H1 (cell line): ENCODE results near the gene TMEM131L. TPM values are rescaled to one million over a fixed set of nuclear protein-coding genes. Genes with fewer than 3 reads are reported as not detected.
A peak's percentile ranks its signal among the peaks of the same experiment; 100 is the strongest.

Source experiments
- CTCF ChIA-PET: fragments of 300-600 bp; sonication (Branson Sonifier 250); formaldehyde crosslinking; loops from one replicate; lab custom pipeline; 2021; ENCODE audit not compliant: partially characterized antibody; lab: Charles Lee
- POLR2A ChIA-PET: fragments of 300-600 bp; sonication (Branson Sonifier 250); formaldehyde crosslinking; loops from one replicate; lab custom pipeline; 2021; ENCODE audit warnings: inconsistent platforms; ENCODE audit not compliant: partially characterized antibody; lab: Charles Lee
- DNase-seq, 2 experiments: peaks; one replicate each; pipeline versions ENCODE4 v3.0.0 to v3.0.0-alpha.2; 2010 to 2022; ENCODE audit warnings: low spot score in 2 of 2, low read depth in 1 of 2, mixed read lengths in 1 of 2
- FAIRE-seq: peaks from 2 replicates; lab custom pipeline; 2011; peaks lifted over from hg19 to GRCh38; lab: Jason Lieb, UNC
- H2AFZ ChIP-seq: 2 replicates; pipeline ENCODE4 v1.8.1; 2012; ENCODE audit warnings: low read length, inconsistent platforms
- H2AK5ac ChIP-seq: 2 replicates; pipeline ENCODE4 v1.6.1; 2013; ENCODE audit warnings: low read depth, low read length
- H2BK120ac ChIP-seq: replicated peaks from 2 replicates; pipeline ENCODE3; 2013; ENCODE audit warnings: low read depth, low read length, inconsistent platforms
- H2BK12ac ChIP-seq: 2 replicates; pipeline ENCODE4 v1.6.1; 2013; ENCODE audit warnings: low read depth, low read length
- H2BK15ac ChIP-seq: 2 replicates; pipeline ENCODE4 v1.6.1; 2013; ENCODE audit warnings: low read length
- H2BK20ac ChIP-seq: 2 replicates; pipeline ENCODE4 v1.6.1; 2013; ENCODE audit warnings: low read length
- H2BK5ac ChIP-seq: 2 replicates; pipeline ENCODE4 v1.6.1; 2013; ENCODE audit warnings: low read depth, low read length
- H3K14ac ChIP-seq: 2 replicates; pipeline ENCODE4 v1.6.1; 2013; ENCODE audit warnings: inconsistent platforms; ENCODE audit not compliant: insufficient read length
- H3K18ac ChIP-seq: 2 replicates; pipeline ENCODE4 v1.6.1; 2013; ENCODE audit warnings: low read length; ENCODE audit errors: extremely low read depth
- H3K23ac ChIP-seq: 2 replicates; pipeline ENCODE4 v1.6.1; 2013; ENCODE audit warnings: inconsistent platforms; ENCODE audit not compliant: insufficient read length
- H3K23me2 ChIP-seq: 2 replicates; pipeline ENCODE4 v1.6.1; 2013; ENCODE audit warnings: low read depth, low read length
- H3K27ac ChIP-seq: 2 replicates; pipeline ENCODE4 v1.6.1; 2011; ENCODE audit warnings: low read depth, low read length, inconsistent platforms
- H3K27me3 ChIP-seq, 4 experiments: replicated peaks in 1 of 4; 1 replicate in 1 of 4; 2 replicates in 3 of 4; pipeline versions ENCODE4 v1.6.1 to v1.8.1; 2011 to 2013; ENCODE audit warnings: low read length in 3 of 4, mild to moderate bottlenecking in 3 of 4, inconsistent platforms in 2 of 4, mixed read lengths in 2 of 4, moderate library complexity in 1 of 4; ENCODE audit not compliant: control insufficient read depth in 3 of 4, insufficient read depth in 3 of 4; ENCODE audit errors: extremely low read depth in 1 of 4
- H3K36me3 ChIP-seq, 4 experiments: 2 replicates each; pipeline versions ENCODE4 v1.6.1 to v1.8.1; 2011 to 2013; ENCODE audit warnings: mild to moderate bottlenecking in 4 of 4, low read length in 3 of 4, moderate library complexity in 2 of 4, control low read depth in 1 of 4, inconsistent platforms in 1 of 4; ENCODE audit not compliant: insufficient read depth in 4 of 4, control insufficient read depth in 2 of 4
- H3K4ac ChIP-seq: replicated peaks from 2 replicates; pipeline ENCODE3; 2013; ENCODE audit warnings: low read length, low read depth, mixed read lengths, inconsistent platforms; ENCODE audit not compliant: insufficient read length
- H3K4me1 ChIP-seq, 4 experiments: replicated peaks in 1 of 4; 1 replicate in 1 of 4; 2 replicates in 3 of 4; pipeline versions ENCODE4 v1.6.1 to v1.8.1; 2011 to 2013; ENCODE audit warnings: low read length in 3 of 4, inconsistent platforms in 2 of 4, mixed read lengths in 1 of 4; ENCODE audit not compliant: insufficient read depth in 4 of 4, control insufficient read depth in 3 of 4
- H3K4me2 ChIP-seq, 2 experiments: 2 replicates each; pipeline versions ENCODE4 v1.6.1 to v1.8.1; 2011 to 2013; ENCODE audit warnings: low read depth in 2 of 2, low read length in 2 of 2, control low read depth in 1 of 2, inconsistent platforms in 1 of 2, mild to moderate bottlenecking in 1 of 2; ENCODE audit not compliant: insufficient read depth in 1 of 2
- H3K4me3 ChIP-seq, 4 experiments: fragments of 200-600, 300-600 bp in 1 of 4; sonication (generic), shearing (Covaris generic), sonication (Bioruptor Twin) in 1 of 4; 2 replicates each; pipeline versions ENCODE4 v1.5.1 to v1.8.1; 2011 to 2016; ENCODE audit warnings: low read length in 4 of 4, low read depth in 3 of 4, control low read depth in 2 of 4, inconsistent platforms in 2 of 4, mild to moderate bottlenecking in 2 of 4, mixed read lengths in 1 of 4, moderate library complexity in 1 of 4; ENCODE audit not compliant: insufficient read depth in 2 of 4; ENCODE audit errors: extremely low read depth in 1 of 4
- H3K56ac ChIP-seq: replicated peaks from 2 replicates; pipeline ENCODE3; 2013; ENCODE audit warnings: low read depth, mild to moderate bottlenecking, mixed read lengths, low read length, inconsistent platforms; ENCODE audit not compliant: insufficient read length
- H3K79me1 ChIP-seq: 2 replicates; pipeline ENCODE4 v1.6.1; 2013; ENCODE audit warnings: low read depth, low read length, control low read depth
- H3K79me2 ChIP-seq, 2 experiments: 2 replicates each; pipeline versions ENCODE4 v1.6.1 to v1.8.1; 2012 to 2013; ENCODE audit warnings: low read length in 2 of 2, mild to moderate bottlenecking in 2 of 2, inconsistent platforms in 1 of 2; ENCODE audit not compliant: insufficient read depth in 2 of 2, control insufficient read depth in 1 of 2
- H3K9ac ChIP-seq, 4 experiments: replicated peaks in 1 of 4; 1 replicate in 1 of 4; 2 replicates in 3 of 4; pipeline versions ENCODE4 v1.6.1 to v1.8.1; 2011 to 2013; ENCODE audit warnings: low read depth in 3 of 4, low read length in 3 of 4, control low read depth in 2 of 4, mild to moderate bottlenecking in 2 of 4, moderate library complexity in 2 of 4, inconsistent platforms in 1 of 4; ENCODE audit errors: extremely low read depth in 1 of 4
- H3K9me3 ChIP-seq, 2 experiments: 2 replicates each; pipeline versions ENCODE4 v1.6.1 to v1.8.1; 2012 to 2013; ENCODE audit warnings: mild to moderate bottlenecking in 2 of 2, moderate library complexity in 2 of 2, control low read depth in 1 of 2, inconsistent platforms in 1 of 2, low read depth in 1 of 2, low read length in 1 of 2, mixed read lengths in 1 of 2; ENCODE audit not compliant: insufficient read depth in 2 of 2
- H4K20me1 ChIP-seq, 2 experiments: replicated peaks in 1 of 2; 2 replicates each; pipeline versions ENCODE3 to v1.8.1; 2011 to 2013; ENCODE audit warnings: inconsistent platforms in 2 of 2, low read length in 2 of 2, mild to moderate bottlenecking in 1 of 2; ENCODE audit not compliant: insufficient read depth in 2 of 2, control insufficient read depth in 1 of 2
- H4K5ac ChIP-seq: 2 replicates; pipeline ENCODE4 v1.6.1; 2013; ENCODE audit warnings: low read length, low read depth, mixed read lengths, inconsistent platforms; ENCODE audit not compliant: insufficient read length
- H4K8ac ChIP-seq: 2 replicates; pipeline ENCODE4 v1.8.0; 2013; ENCODE audit warnings: mild to moderate bottlenecking, moderate library complexity, low read length, inconsistent platforms; ENCODE audit not compliant: insufficient read depth; ENCODE audit errors: extremely low read depth
- H4K91ac ChIP-seq: replicated peaks from 2 replicates; pipeline ENCODE3; 2013; ENCODE audit warnings: low read length, mixed read lengths, inconsistent platforms; ENCODE audit not compliant: insufficient read length
- GABPA ChIP-seq: IDR thresholded peaks from 2 replicates; pipeline ENCODE4 v1.6.1; 2011; ENCODE audit warnings: mild to moderate bottlenecking, low read length, moderate library complexity, borderline replicate concordance; ENCODE audit not compliant: insufficient read depth
- WGBS, 2 experiments: shearing (Covaris generic) in 1 of 2; methylation state at CpG; one replicate each; pipeline versions ENCODE4 v1.1.6 to v1.1.7; 2013 to 2015; ENCODE audit warnings: low lambda C conversion rate in 2 of 2, mixed read lengths in 2 of 2, inconsistent platforms in 1 of 2, low coverage in 1 of 2, missing lambda C conversion rate in 1 of 2; ENCODE audit not compliant: insufficient replicate concordance in 2 of 2, insufficient coverage in 1 of 2, insufficient read length in 1 of 2; ENCODE audit errors: extremely low coverage in 1 of 2, missing lambda C conversion rate in 1 of 2; 5-methylcytosine and 5-hydroxymethylcytosine counted together
- polyA plus RNA-seq, 7 experiments: library from polyadenylated mRNA; depleted of rRNA in 3 of 7; stranded (reverse) in 5 of 7; unstranded in 2 of 7; fragments of >200 nt in 5 of 7; fragments of 200-250 nt in 2 of 7; gene quantifications; 1 replicate in 5 of 7; 2 replicates in 1 of 7; 4 replicates in 1 of 7; pipeline versions ENCODE4 v1.2.1 to v1.2.3, GENCODE V29; 2011 to 2013; ENCODE audit warnings: missing spikeins in 2 of 7, mixed read lengths in 2 of 7
- total RNA-seq: library from RNA; stranded (reverse); fragmentation: NEBNext Ultra II Directional; extraction: Animal tissue kit (Norgen Biotek cat#: 25700); gene quantifications from 2 replicates; pipeline ENCODE4 v1.2.1, GENCODE V29; 2021

The TMEM131L gene
- total and polyA plus RNA-seq, 2 of the 8 experiments (the other 6 are each of a cell fraction or from before 2014, with no cell fraction given): 14.3 to 26.1 TPM

DNA sequence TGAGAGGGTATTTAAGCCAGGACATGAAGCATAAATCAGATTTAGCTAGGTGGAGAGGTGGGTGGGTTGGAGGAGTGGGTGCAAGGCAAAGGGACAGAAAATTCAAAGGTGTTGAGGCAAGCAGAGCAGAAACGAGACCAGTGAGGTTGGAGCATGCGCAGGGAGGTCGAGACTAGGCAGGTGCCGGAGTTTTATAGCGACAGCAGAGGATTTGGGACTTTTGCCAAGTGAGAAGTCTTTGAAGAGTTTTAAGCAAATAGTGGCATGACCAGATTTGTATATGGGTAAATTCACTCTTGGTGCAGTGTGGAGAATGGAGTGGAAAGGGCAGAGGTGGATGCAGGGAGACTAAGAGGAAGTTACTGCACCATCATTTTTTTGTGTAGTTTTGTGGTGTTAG lies 110.9 kb downstream of the TMEM131L start:
- no peak for TF ChIP-seq GABPA
- H3K36me3 ChIP-seq: no peaks in the 10 kb centered on the region; a peak in 1 of 8 replicates
- no peak overlapping the region for H4K91ac ChIP-seq
- FAIRE-seq: no peak
- no peak overlapping the region for H2BK20ac ChIP-seq
- H3K23ac ChIP-seq: no peak overlapping the region
- H3K4ac ChIP-seq: no peak overlapping the region
- H3K27me3 ChIP-seq: no peaks in the 10 kb centered on the region
- no peak overlapping the region for H3K4me3 ChIP-seq
- no peaks in the 10 kb centered on the region; the same call in 1 of the 2 replicates for H3K23me2 ChIP-seq
- no peak overlapping the region for H3K4me2 ChIP-seq
- peaks cover 3% of the 10 kb centered on the region; the same call in 1 of the 2 replicates for H3K79me1 ChIP-seq
- CTCF ChIA-PET: interaction anchor here (0.6 to 1.9 kb wide), 10 partner anchors 16 to 319 kb away, joined by 3 to 9 read pairs (median 4); no protein-coding TSS in a partner anchor
- H2AK5ac ChIP-seq: peak overlapping the region; percentile 68
- no peaks in the 10 kb centered on the region for H3K79me2 ChIP-seq
- no peak overlapping the region for H3K56ac ChIP-seq
- H2BK12ac ChIP-seq: no peak overlapping the region
- H2BK5ac ChIP-seq: no peak overlapping the region
- H2BK15ac ChIP-seq: no peak overlapping the region
- no peak overlapping the region for H2BK120ac ChIP-seq
- no peak for DNase-seq
- H4K5ac ChIP-seq: no peak overlapping the region
- POLR2A ChIA-PET: no interaction called here
- H3K4me1 ChIP-seq: no peaks in the 10 kb centered on the region
- no peak overlapping the region for H3K14ac ChIP-seq
- H3K9ac ChIP-seq: no peak overlapping the region
- H3K27ac ChIP-seq: no peak overlapping the region
- 0 out of 2 replicates have a peak overlapping the region, but pooled peaks have one; percentile 3 for H4K8ac ChIP-seq
- H3K9me3 ChIP-seq: no peaks in the 10 kb centered on the region
- H3K18ac ChIP-seq: no peak overlapping the region
- no peaks in the 10 kb centered on the region for H4K20me1 ChIP-seq
- 93% methylated on average over 5 of the region's 5 CpGs; no CpG with 5 or more reads in 1 of the 2 experiments for WGBS, 2 experiments
- no peak overlapping the region for H2AFZ ChIP-seq
